Ishikawa (cell line): ENCODE measurements around the gene PRRT3.

Experiments used
- CEBPB ChIP-seq: IDR thresholded peaks from 2 replicates; pipeline ENCODE4 v1.6.1; 2012
- CREB1 ChIP-seq: IDR thresholded peaks from 2 replicates; pipeline ENCODE4 v1.6.1; 2012; ENCODE audit warnings: low read depth
- EGR1 ChIP-seq: IDR thresholded peaks from 2 replicates; pipeline ENCODE4 v1.6.1; 2012
- EP300 ChIP-seq: IDR thresholded peaks from 2 replicates; pipeline ENCODE4 v1.6.1; 2012; ENCODE audit warnings: borderline replicate concordance
- FOXM1 ChIP-seq: IDR thresholded peaks from 2 replicates; pipeline ENCODE4 v1.6.1; 2012; ENCODE audit warnings: low read depth, borderline replicate concordance
- NFIC ChIP-seq: IDR thresholded peaks from 2 replicates; pipeline ENCODE4 v1.6.1; 2012
- RAD21 ChIP-seq: IDR thresholded peaks from 2 replicates; pipeline ENCODE4 v1.6.1; 2012; ENCODE audit warnings: low read depth
- TAF1 ChIP-seq: IDR thresholded peaks from 2 replicates; pipeline ENCODE4 v1.6.1; 2012; ENCODE audit warnings: low read depth, mild to moderate bottlenecking
- TCF12 ChIP-seq: IDR thresholded peaks from 2 replicates; pipeline ENCODE4 v1.6.1; 2012; ENCODE audit warnings: low read depth
- TEAD4 ChIP-seq: IDR thresholded peaks from 2 replicates; pipeline ENCODE4 v1.6.1; 2012
- YY1 ChIP-seq: IDR thresholded peaks from 2 replicates; pipeline ENCODE4 v1.6.1; 2012; ENCODE audit warnings: low read depth
- ZBTB7A ChIP-seq: IDR thresholded peaks from 2 replicates; pipeline ENCODE4 v1.6.1; 2012; ENCODE audit warnings: low read depth
- TF ChIP-seq, protein P1 (sequence below): IDR thresholded peaks from 2 replicates; pipeline ENCODE4 v1.6.1; 2012
- TF ChIP-seq, protein P2 (sequence below): IDR thresholded peaks from 2 replicates; pipeline ENCODE4 v1.6.1; 2012; ENCODE audit warnings: low read depth, mild to moderate bottlenecking
- TF ChIP-seq, protein P3 (sequence below): IDR thresholded peaks from 2 replicates; pipeline ENCODE4 v1.6.1; 2012

Gene PRRT3

GRCh38 chr3:9978710-9979305, 26.6 kb upstream of the PRRT3 start:
- no peak for TF ChIP-seq NFIC
- no peak for TF ChIP-seq FOXM1
- TF ChIP-seq EP300, result no peak
- TF ChIP-seq YY1, result no peak
- TF ChIP-seq ZBTB7A, result no peak
- TF ChIP-seq, protein P1, sequence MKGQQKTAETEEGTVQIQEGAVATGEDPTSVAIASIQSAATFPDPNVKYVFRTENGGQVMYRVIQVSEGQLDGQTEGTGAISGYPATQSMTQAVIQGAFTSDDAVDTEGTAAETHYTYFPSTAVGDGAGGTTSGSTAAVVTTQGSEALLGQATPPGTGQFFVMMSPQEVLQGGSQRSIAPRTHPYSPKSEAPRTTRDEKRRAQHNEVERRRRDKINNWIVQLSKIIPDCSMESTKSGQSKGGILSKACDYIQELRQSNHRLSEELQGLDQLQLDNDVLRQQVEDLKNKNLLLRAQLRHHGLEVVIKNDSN, result no peak
- TF ChIP-seq RAD21, result no peak
- no peak for TF ChIP-seq TCF12
- TF ChIP-seq, protein P2, sequence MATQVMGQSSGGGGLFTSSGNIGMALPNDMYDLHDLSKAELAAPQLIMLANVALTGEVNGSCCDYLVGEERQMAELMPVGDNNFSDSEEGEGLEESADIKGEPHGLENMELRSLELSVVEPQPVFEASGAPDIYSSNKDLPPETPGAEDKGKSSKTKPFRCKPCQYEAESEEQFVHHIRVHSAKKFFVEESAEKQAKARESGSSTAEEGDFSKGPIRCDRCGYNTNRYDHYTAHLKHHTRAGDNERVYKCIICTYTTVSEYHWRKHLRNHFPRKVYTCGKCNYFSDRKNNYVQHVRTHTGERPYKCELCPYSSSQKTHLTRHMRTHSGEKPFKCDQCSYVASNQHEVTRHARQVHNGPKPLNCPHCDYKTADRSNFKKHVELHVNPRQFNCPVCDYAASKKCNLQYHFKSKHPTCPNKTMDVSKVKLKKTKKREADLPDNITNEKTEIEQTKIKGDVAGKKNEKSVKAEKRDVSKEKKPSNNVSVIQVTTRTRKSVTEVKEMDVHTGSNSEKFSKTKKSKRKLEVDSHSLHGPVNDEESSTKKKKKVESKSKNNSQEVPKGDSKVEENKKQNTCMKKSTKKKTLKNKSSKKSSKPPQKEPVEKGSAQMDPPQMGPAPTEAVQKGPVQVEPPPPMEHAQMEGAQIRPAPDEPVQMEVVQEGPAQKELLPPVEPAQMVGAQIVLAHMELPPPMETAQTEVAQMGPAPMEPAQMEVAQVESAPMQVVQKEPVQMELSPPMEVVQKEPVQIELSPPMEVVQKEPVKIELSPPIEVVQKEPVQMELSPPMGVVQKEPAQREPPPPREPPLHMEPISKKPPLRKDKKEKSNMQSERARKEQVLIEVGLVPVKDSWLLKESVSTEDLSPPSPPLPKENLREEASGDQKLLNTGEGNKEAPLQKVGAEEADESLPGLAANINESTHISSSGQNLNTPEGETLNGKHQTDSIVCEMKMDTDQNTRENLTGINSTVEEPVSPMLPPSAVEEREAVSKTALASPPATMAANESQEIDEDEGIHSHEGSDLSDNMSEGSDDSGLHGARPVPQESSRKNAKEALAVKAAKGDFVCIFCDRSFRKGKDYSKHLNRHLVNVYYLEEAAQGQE, result no peak
- no peak for TF ChIP-seq TAF1
- TF ChIP-seq CREB1, result no peak
- TF ChIP-seq EGR1, result no peak
- no peak for TF ChIP-seq CEBPB
- TF ChIP-seq, protein P3, sequence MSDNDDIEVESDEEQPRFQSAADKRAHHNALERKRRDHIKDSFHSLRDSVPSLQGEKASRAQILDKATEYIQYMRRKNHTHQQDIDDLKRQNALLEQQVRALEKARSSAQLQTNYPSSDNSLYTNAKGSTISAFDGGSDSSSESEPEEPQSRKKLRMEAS, result no peak
- TF ChIP-seq TEAD4, result no peak

GRCh38 chr3:9976721-9977709, 24.8 kb upstream of the PRRT3 start:
- TF ChIP-seq CEBPB (peak; percentile 52; the same call in 1 of the 2 replicates), EP300 (no peak), NFIC (peak; percentile 69)
- TF ChIP-seq, protein P3, result 0 out of 2 replicates have a peak, but pooled peaks have one; percentile 41

GRCh38 chr3:9970020-9970652, 17.9 kb upstream of the PRRT3 start:
- TF ChIP-seq FOXM1 (no peak), YY1 (no peak), TCF12 (no peak), TAF1 (no peak), EP300 (no peak), CEBPB (no peak), TEAD4 (no peak), ZBTB7A (no peak), RAD21 (no peak), CREB1 (no peak), NFIC (no peak), EGR1 (no peak)
- TF ChIP-seq, protein P1, result no peak
- TF ChIP-seq, protein P3, result no peak
- TF ChIP-seq, protein P2, result no peak

GRCh38 chr3:9969632-9970019, 17.4 kb upstream of the PRRT3 start:
- TF ChIP-seq TEAD4 (no peak), TCF12 (no peak), EGR1 (no peak), NFIC (no peak)

- TF ChIP-seq, protein P2, result no peak
- TF ChIP-seq FOXM1, result no peak
- TF ChIP-seq TEAD4, result no peak
Measured at GRCh38 chr3:9966841-9967240, 14.6 kb upstream of the PRRT3 start.
